Right renal pelvis (tissue), 4 donors: Measurements from ENCODE around the gene EVA1C. TPM values are rescaled to one million over a fixed set of nuclear protein-coding genes. Genes with fewer than 3 reads are reported as not detected.
"Not testable (repeated sequence)": the region's sequence is repeated elsewhere in the genome, so short reads cannot be mapped to it uniquely, and the experiment has no call there.

Source experiments
- DNase-seq, 4 donors: peaks; one replicate each; pipeline ENCODE4 v3.0.0-alpha.2; 2013; ENCODE audit warnings: low read depth in 4 of 4, low spot score in 3 of 4, missing footprints in 1 of 4
- polyA plus RNA-seq, 4 donors: library from polyadenylated mRNA; unstranded; fragments of 120-200 nt; gene quantifications; one replicate each; pipeline ENCODE4 v1.2.1, GENCODE V29; 2013; ENCODE audit not compliant: insufficient read length in 4 of 4

EVA1C gene, protein sequence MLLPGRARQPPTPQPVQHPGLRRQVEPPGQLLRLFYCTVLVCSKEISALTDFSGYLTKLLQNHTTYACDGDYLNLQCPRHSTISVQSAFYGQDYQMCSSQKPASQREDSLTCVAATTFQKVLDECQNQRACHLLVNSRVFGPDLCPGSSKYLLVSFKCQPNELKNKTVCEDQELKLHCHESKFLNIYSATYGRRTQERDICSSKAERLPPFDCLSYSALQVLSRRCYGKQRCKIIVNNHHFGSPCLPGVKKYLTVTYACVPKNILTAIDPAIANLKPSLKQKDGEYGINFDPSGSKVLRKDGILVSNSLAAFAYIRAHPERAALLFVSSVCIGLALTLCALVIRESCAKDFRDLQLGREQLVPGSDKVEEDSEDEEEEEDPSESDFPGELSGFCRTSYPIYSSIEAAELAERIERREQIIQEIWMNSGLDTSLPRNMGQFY
- 1 to 10 TPM; 2.6 to 3.5 (median 3.1) TPM for polyA plus RNA-seq

DNA sequence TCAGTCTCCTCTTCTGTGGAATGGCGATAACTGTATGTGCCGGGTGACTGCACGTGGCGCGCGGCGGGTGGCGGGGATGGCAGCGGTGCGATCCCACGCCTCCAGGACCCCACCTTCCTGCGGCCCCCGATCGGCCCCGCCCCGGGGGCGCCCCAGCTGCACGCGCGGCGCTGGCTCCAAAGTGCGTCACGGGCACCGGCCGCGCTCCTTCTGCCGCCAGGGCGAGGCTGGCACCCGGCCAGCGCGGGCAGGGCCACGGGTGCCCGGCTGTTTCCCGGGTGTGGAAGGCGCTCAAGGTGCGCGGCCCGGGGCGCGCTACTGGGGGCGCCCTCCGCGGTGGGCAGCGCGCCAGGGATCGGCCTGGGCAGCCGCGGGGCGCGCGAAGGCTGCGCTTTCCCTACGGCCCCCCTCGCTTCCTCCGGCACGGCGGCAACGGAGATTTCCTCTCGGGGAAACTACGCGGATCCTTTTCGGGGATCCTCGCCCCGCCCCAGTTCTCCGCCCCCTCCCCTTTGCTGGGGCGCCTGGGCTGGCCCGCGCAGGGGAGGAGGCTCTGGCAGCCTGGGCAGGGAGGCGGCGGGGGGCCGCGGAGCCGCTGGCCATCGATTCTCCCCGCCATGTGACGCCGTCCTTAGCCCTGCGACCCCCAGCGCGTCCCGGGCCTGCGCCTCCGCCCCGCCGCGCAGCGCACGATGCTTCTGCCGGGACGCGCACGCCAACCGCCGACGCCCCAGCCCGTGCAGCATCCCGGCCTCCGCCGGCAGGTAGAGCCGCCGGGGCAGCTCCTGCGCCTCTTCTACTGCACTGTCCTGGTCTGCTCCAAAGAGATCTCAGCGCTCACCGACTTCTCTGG, at the start of gene EVA1C:
Gene EVA1C, plus strand, starts transcription at position 545 of the 853 bp plus-strand sequence. Its CDS starts 148 bp downstream, at position 693.
- DNase-seq, result no peak

- DNase-seq, result no peak
Measured at GRCh38 chr21:32364387-32364786, 48.1 kb upstream of the EVA1C start.

DNA sequence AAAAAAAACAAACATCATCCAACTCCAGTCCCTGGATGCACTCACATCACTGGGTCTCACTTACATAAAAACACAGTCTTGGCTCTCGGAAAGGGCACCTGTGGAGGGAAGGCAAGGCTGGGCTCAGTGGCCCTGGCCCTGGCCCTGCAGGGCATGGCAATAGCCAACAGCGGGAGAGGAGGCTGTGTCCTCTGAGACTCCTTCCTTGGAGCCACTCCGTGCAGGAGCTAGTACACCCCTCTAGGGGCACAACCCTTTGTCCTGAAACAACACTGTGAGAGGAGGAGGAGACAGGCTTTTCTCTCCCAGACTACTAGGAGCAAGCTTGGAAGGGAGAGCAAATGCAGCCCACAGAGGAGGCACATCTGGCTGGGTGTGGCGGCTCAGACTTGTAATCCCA, 47.7 kb upstream of the EVA1C start:
- no peak for DNase-seq

GRCh38 chr21:32366191-32366590, 46.3 kb upstream of the EVA1C start:
- no peak for DNase-seq

DNA sequence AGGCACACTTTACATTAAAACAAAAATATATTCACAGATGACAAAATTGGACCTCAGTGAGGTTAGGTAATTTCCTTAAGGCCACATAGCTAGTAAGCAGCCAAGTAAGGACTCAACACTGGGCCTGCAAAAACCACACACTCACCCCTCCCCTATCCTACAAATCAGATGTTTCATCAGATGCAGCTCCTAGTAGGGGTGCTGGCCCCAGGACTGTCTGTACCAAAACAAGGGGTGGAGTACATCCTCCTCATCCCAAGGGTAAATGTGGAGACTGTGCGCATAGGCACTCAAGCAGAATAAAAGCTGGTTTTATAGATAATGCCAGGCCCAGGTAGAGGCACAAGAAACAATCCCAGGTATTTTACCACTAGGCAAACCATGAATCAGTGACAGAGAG, 45.3 kb upstream of the EVA1C start:
- no peak for DNase-seq

GRCh38 chr21:32368386-32368785, 44.1 kb upstream of the EVA1C start:
- DNase-seq, result no peak

DNA sequence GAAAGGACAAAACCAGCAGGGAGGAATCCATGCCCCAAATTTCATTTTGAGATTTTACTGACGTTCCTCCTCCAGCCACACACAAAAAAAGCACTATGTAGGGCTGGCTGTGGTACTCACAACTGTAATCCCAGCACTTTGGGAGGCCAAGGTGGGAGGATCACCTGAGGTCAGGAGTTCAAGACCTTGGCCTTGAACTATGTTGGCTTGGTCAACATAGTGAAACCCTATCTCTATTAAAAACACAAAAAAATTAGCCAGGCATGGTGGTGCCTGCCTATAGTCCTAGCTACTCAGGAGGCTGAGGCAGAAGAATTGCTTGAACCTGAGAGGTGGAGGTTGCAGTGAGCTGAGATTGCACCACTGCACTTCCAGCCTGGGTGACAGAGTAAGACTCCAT, 43.5 kb upstream of the EVA1C start:
- not testable (repeated sequence) for DNase-seq

- no peak for DNase-seq
Measured at GRCh38 chr21:32370998-32371766, 41.3 kb upstream of the EVA1C start.

DNA sequence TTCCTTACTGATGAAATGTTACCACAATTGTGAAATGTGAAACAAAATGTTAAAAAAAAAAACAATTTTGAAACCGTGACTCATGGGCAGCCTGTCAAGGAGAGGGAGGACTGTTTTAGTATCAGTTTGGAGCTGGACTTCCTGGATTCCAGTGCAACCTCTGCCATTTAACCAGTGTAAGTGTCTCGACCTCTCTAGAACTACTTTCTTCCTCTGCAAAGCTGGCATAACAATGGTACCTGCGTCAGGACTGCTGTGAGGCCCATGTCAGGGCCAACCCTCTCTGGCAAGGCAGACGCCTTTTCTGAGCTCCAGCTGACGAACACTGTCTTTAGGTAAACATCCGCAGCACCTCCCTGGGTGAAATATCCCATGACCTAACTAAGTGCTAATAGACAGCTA, 40.6 kb upstream of the EVA1C start:
- no peak for DNase-seq

- no peak for DNase-seq
Measured at GRCh38 chr21:32372755-32373154, 39.8 kb upstream of the EVA1C start.

GRCh38 chr21:32377506-32377905, 35.0 kb upstream of the EVA1C start:
- no peak for DNase-seq

GRCh38 chr21:32377991-32378390, 34.5 kb upstream of the EVA1C start:
- no peak for DNase-seq

GRCh38 chr21:32378956-32379355, 33.5 kb upstream of the EVA1C start:
- DNase-seq, result no peak

GRCh38 chr21:32380940-32381339, 31.6 kb upstream of the EVA1C start:
- no peak for DNase-seq

DNA sequence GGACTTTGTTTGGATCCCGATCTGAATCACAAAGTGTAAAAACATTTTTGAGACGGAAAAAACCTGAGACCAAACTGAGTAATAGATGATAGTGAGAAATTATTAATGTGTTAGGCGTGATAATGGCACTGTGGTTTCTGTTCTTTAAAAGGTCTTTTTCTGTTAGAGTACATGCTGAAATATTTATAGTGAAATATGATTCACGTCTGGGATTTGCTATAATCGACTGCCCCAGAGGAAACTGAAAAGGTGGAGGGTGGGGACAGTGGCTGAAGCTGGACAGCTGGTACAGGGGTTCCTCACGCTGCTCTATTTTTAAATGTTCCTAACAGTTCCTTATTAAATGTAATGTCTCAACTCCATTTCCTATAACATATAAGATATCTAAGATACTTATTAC, 30.9 kb upstream of the EVA1C start:
- DNase-seq, result no peak

- DNase-seq, result no peak
Measured at GRCh38 chr21:32382108-32382644, 30.3 kb upstream of the EVA1C start.

- DNase-seq, result no peak
Measured at GRCh38 chr21:32383812-32384211, 28.7 kb upstream of the EVA1C start.

- DNase-seq, result no peak
Measured at GRCh38 chr21:32386195-32386870, 26.2 kb upstream of the EVA1C start.

DNA sequence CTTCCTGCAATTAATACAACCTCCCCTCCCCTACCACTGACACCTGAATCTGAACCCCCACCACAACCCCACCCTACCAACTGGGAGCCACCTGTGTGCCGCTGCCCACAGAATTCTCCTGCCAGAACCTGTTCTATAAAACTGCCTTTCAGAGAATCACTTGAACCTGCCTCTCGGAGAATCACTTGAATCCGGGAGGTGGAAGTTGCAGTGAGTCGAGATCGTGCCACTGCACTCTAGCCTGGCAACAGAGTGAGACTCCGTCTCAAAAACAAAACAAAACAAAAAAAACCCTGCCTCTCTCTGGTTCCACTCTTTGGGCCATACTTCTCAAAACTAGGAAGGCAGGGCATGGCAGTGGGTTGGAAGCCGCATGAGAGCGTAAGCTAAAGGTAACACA, 25.4 kb upstream of the EVA1C start:
- DNase-seq, result no peak

DNA sequence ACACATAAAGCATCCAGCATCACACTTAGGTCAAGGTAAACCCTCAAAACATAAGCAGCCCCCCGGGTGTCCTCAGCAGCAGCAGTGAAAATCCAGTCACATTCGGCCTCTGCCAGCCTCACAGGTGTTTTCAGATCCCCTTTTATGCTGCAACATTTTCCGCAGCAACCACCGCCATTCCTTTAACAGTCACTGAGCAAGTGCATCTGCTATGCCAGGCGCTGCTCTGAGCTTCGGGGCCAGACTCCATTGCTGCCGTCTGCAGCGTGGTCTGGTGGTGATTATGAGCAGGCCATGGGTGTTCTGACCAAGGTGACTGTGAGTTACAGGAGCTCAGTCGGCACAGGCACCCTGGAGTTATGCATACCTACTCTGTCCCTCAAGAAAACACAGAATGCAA, 24.2 kb upstream of the EVA1C start:
- no peak for DNase-seq
